ENCODE results near the gene DIPK1B.
"Not testable (repeated sequence)": the region's sequence is repeated elsewhere in the genome, so short reads cannot be mapped to it uniquely, and the experiment has no call there.

The DIPK1B gene

DNA sequence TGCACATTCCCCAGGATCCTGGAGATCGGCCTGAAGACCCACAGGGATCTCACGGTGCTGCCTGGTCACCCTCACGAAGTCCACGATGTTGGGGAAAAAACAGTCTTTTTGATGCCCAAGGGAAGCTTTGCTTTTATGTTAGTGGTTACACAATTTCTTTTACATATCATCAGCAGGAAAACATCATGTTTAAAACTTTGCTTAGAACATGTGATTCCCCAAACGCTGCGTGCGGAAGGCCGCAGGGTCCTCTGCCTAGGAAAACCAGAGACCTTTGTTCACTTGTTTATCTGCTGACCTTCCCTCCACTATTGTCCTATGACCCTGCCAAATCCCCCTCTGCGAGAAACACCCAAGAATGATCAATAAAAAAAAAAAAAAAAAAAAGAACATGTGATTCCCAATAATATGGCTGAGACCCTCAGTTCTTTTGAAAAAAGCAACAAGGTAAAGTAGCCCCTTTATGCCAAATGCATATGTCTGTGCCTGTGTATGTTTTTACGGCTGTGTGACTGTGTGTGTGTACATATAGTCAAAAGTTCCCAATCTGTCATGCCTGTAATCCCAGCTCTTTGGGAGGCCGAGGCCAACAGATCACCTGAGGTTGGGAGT, 13.6 kb upstream of the DIPK1B start:
- DNase-seq (ENCODE audit: low spot score): no peak

DNA sequence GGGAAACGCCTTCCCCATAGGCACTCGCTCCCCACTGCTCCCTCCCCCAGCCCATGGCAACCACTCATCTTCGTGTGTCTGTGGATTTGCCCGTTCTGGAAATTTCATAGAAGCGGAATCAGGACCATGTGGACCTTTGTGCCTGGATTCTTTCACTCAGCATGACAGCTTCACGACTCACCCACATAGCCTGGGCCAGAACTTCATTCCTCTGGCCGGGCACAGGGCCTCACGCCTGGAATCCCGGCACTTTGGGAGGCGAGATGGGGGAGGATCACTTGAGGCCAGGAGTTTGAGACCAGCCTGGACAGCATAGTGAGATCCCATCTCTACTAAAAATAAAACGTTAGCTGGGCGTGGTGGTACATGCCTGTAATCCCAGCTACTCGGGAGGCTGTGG, 12.1 kb upstream of the DIPK1B start:
- DNase-seq (ENCODE audit: low spot score): no peak

- no peak for DNase-seq (ENCODE audit: low spot score)
Observed at GRCh38 chr9:136700959-136701667, 11.3 kb upstream of the DIPK1B start.

DNA sequence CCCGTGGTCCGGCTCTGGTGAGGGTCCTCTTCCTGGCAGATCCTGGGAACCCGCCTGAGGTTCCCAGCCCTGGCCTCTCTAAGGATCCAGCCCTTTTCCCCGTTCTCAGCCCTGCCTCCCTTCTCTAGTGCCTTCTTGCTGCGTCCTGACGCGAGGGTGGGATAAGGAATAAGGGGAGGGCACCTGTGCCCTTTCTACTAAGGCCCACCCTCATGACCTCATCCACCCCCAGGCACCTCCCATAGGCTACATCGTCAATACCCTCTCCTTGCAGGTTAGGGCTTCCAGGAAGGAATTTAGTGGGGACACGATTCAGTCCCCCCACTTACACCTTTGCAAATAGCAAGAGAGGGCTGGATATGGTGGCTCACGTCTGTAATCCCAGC, 10.7 kb upstream of the DIPK1B start:
- DNase-seq (ENCODE audit: low spot score): no peak

GRCh38 chr9:136703276-136703860, 9.0 kb upstream of the DIPK1B start:
- no peak for DNase-seq (ENCODE audit: low spot score)

- DNase-seq (ENCODE audit: low spot score): not testable (repeated sequence)
Observed at GRCh38 chr9:136704741-136705140, 7.6 kb upstream of the DIPK1B start.

DNA sequence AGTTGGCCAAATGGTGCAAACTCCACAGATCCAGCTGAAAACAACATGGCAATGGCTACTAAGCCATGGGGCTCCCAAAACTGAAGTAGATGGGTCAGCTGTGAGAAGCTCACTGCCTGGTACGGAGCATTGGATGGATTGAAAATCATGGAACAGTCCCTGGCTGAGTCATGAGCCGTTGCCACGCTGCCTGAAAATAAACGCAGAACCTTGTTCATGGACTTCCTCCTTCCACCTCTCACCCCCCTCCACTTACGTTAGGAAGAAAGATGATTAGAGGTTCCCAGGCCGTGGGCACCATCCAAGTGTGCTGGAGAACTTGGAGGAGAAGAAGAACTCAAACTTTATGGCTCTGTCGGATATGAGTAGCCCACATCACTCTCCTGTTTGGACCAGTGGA, 6.8 kb upstream of the DIPK1B start:
- no peak for DNase-seq (ENCODE audit: low spot score)

DNA sequence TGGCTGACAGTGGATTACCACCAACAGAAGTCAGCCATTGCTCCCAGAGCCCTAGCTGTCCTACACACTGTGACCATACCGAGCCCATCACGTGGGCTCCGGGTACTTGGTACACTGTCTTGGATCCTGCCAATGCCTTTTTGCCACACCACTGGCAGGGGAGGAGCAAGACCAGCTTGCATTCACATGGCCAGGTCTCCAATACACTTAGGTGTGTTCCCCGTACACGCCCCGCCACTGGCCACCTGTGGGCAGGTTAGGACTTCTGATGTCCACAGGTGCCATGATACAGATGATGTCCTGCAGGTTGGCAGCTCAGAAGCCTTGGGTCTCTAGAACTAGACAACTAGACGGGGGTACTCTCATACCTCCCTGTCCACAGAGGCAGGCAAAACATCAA, 5.4 kb upstream of the DIPK1B start:
- no peak for DNase-seq (ENCODE audit: low spot score)

DNA sequence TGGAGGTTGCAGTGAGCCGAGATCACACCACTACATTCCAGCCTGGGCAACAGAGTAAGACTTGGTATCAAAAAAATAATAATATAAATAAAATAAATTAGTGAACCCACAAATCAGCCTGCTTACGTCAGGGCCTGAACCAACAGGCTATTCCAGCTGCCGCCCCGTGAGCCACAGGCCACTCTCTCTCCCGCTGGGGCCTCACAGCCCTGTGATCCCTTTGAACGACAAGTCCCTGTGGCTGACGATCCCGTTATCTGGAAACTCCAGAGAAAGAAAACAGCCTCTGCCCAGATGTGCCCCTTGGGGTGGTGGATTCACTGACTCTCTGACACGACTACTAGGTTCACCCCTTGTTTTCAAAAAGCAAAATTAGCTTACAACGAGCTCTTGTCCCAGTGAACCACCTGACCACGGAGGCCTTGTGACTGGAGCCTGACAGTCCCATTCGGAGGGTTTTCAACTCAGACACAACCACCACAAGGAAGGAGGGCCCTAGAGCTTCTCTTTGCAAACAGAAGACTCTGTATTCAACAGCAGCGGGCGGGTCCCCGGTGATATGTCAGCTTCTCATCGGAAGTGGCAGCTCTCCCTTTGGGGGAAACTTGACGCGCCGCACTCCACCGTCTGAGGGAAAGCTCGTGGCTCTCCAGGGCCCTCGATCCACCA, 4.4 kb upstream of the DIPK1B start:
- no peak for DNase-seq (ENCODE audit: low spot score)

DNA sequence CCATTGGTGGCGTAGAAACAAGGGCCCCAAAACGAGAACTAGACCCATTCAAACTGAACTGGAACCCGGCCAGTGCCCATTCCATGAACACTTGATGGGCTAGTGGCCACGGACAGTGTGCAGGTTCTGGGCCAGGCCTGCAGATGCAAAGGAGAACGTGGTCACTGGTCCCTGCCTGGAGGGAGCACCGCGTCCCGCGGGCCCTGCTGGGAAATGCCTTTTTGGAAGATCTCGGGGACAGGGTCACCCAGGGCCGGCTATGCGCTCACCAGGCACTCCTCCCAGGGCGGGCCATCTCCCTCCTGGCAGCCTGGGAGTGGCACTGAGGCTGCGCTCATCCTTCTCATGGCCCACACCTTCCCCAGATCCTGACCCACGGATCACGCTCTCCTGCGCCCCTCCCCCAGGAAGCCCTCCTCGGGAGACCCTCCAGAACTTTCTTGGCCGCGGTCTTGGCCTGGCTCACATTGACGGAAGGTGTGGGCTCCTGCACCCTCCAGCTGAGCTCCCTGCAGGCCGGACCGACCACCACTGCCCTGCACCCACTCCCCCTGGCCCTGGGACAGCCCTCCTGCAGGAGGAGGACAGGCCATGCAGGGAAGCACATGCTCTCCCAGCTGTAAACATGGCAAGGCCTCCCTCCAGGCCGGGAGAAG, 2.8 kb upstream of the DIPK1B start:
- no peak for DNase-seq (ENCODE audit: low spot score)

GRCh38 chr9:136710543-136710942, 1.8 kb upstream of the DIPK1B start:
- DNase-seq (ENCODE audit: low spot score): no peak

- DNase-seq (ENCODE audit: low spot score): not testable (repeated sequence)
Observed at GRCh38 chr9:136711219-136711648, 1.1 kb upstream of the DIPK1B start.

GRCh38 chr9:136712690-136713544, 545 bp downstream of the DIPK1B start:
- DNase-seq (ENCODE audit: low spot score): peak; percentile 72

DNA sequence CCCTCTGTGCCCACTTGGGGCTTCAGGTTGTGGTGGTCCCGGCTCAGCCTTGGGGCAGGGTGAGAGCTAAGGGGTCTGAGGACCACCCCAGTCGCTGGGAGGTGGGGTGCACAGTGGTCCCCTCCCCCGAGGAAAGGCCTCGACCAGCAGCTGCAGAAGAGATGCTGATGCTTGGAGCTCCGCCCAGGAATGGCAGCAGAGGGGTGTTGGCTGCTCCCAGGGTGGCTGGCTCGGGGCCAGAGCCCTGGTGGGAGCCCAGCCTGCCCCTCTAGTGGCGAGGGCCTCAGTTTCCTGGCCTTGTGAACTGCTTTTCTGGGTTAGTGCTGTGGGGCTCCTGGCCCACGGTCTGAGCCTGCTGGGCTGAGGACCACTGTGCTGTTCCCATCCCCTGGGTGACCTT, 1.2 kb downstream of the DIPK1B start:
- DNase-seq (ENCODE audit: low spot score): no peak

GRCh38 chr9:136714096-136714892, 1.9 kb downstream of the DIPK1B start:
- DNase-seq (ENCODE audit: low spot score): no peak

DNA sequence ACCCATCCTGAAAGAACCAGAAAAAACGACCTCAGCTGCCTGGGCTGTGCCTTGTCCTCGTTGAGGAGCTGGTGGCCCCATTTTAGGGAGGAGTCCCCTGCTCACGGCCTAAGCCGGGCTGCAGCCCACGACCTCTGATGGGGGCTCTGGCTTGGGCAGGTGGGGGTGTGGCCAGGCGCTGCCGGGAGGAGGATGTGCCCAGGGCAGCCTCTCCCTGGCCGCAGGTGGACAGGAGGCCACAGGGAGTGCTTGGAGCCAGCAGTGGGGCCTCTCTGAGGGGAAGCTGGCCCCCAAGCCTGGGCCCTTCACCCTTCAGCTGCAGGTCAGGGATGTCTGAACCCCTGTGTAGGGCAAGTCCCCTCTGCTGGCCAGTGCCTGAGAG, 2.5 kb downstream of the DIPK1B start:
- DNase-seq (ENCODE audit: low spot score): no peak

GRCh38 chr9:136717399-136717798, 5.0 kb downstream of the DIPK1B start:
- no peak for DNase-seq (ENCODE audit: low spot score)

DNA sequence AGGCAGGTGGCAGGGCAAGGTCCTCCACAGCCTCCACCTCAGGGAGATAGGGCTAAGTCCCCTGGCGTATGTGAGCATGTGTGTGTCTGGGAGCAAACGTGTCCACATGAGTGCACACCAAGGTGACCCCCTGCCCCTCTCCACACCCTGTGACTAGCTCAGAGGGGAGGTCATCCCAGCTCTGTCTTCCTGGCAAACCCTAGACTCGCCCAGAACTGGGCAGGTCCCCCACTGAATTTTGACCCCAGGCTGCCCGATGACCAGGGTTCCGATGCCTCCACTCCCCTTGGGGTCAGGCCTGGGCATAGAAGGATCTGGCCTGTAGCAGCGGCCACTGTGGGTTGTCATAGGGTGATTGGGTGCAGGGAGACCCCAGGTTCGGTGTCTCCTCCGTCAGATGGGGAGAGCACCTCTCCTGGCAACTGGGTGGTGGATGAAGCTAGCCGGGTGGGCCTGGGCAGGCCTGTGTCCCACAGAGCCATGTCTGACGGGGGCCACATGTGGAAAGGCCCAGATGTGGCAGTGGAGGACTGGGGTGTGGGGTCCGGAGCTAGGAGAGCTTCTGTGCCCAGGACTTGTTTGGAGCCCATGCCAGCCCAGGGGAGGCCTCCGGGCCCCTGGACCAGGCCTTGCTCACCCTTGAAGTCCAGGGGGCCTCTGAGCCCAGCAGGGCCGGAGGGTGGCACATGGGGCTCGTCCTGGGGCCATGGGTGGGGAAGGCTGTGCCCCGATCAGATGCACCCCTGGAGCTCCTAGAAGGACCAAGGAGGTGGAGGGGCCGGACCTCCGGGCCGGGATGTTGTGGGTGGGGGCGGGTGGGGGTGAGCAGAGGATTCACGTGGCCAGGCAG, 6.2 kb downstream of the DIPK1B start:
- DNase-seq (ENCODE audit: low spot score): no peak

GRCh38 chr9:136719195-136719880, 7.0 kb downstream of the DIPK1B start:
- DNase-seq (ENCODE audit: low spot score): peak; percentile 52

Data from ecto neural progenitor cell (in vitro differentiated cells).